ENCODE results near the gene IFT80. TPM values are rescaled to one million over a fixed set of nuclear protein-coding genes. Genes with fewer than 3 reads are reported as not detected.

Gene IFT80
- total and polyA plus RNA-seq, 12 donors = 11.0 to 37.3 (median 22.1) TPM

GRCh38 chr3:160435747-160436146 is 36.7 kb upstream of the IFT80 start:
- WGBS, 4 donors = 88 to 98% (median 96%) methylated on average over 1 of the region's 1 CpG
- H3K9me3 ChIP-seq (replicated peaks in 1 of 3) = no peaks in the 10 kb centered on the region
- H3K4me3 ChIP-seq = no peak overlapping the region
- TF ChIP-seq POLR2A (IDR thresholded peaks at IDR 0.05) (no peak), CTCF (IDR thresholded peaks at IDR 0.05) (no peak)
- H3K36me3 ChIP-seq (replicated peaks in 1 of 2) = peaks cover 0 to 22% of the 10 kb centered on the region in 2 donors
- no peak for DNase-seq
- intact Hi-C loops (cut with DNase I) = no loop called here
- no peaks in the 10 kb centered on the region for H3K4me1 ChIP-seq (replicated peaks in 1 of 2)
- no peak overlapping the region for H3K27ac ChIP-seq
- H3K27me3 ChIP-seq = no peaks in the 10 kb centered on the region

GRCh38 chr3:160435095-160435494 is 36.1 kb upstream of the IFT80 start:
- 89 to 98% (median 98%) methylated on average over 2 of the region's 2 CpGs for WGBS, 4 donors
- H3K4me3 ChIP-seq = no peak overlapping the region
- no peaks in the 10 kb centered on the region for H3K27me3 ChIP-seq
- no peaks in the 10 kb centered on the region for H3K4me1 ChIP-seq (replicated peaks in 1 of 2)
- no peak overlapping the region for H3K27ac ChIP-seq
- TF ChIP-seq POLR2A (IDR thresholded peaks at IDR 0.05) (no peak), CTCF (IDR thresholded peaks at IDR 0.05) (no peak)
- peaks cover 0 to 29% of the 10 kb centered on the region in 2 donors for H3K36me3 ChIP-seq (replicated peaks in 1 of 2)
- no peaks in the 10 kb centered on the region for H3K9me3 ChIP-seq (replicated peaks in 1 of 3)
- intact Hi-C loops (cut with DNase I) = no loop called here
- no peak for DNase-seq

- intact Hi-C loops (cut with DNase I) = no loop called here
- Histone ChIP-seq H3K36me3 (replicated peaks in 1 of 2) (peaks cover 0 to 29% of the 10 kb centered on the region in 2 donors), H3K4me3 (no peak overlapping the region), H3K27ac (no peak overlapping the region), H3K27me3 (no peaks in the 10 kb centered on the region), H3K9me3 (replicated peaks in 1 of 3) (no peaks in the 10 kb centered on the region), H3K4me1 (replicated peaks in 1 of 2) (no peaks in the 10 kb centered on the region)
- WGBS, 4 donors = 66 to 82% (median 75%) methylated on average over 2 of the region's 2 CpGs
- no peak for TF ChIP-seq CTCF (IDR thresholded peaks at IDR 0.05)
- no peak for TF ChIP-seq POLR2A (IDR thresholded peaks at IDR 0.05)
- no peak for DNase-seq
These were observed 35.0 kb upstream of the IFT80 start for GRCh38 chr3:160434071-160434470.

- 94 to 97% (median 95%) methylated on average over 10 to 11 of the region's 11 CpGs for WGBS, 4 donors
These were observed 28.9 kb upstream of the IFT80 start for GRCh38 chr3:160427832-160428424.

More at GRCh38 chr3:160427832-160428424, 28.9 kb upstream of the IFT80 start:
- Histone ChIP-seq H3K36me3 (replicated peaks in 1 of 2) (peaks cover 0 to 55% of the 10 kb centered on the region in 2 donors), H3K9me3 (replicated peaks in 1 of 3) (no peaks in the 10 kb centered on the region), H3K27ac (no peak overlapping the region), H3K4me3 (no peak overlapping the region), H3K4me1 (replicated peaks in 1 of 2) (no peaks in the 10 kb centered on the region), H3K27me3 (no peaks in the 10 kb centered on the region)
- no peak for DNase-seq
- intact Hi-C loops (cut with DNase I) = no loop called here
- no peak for TF ChIP-seq CTCF (IDR thresholded peaks at IDR 0.05)
- no peak for TF ChIP-seq POLR2A (IDR thresholded peaks at IDR 0.05)

Data from adrenal gland (tissue), 12 donors.